Measurements from ENCODE around the gene SALL4.

- TF ChIP-seq CTCF (IDR thresholded peaks at IDR 0.05) (no peak), POLR2A (IDR thresholded peaks at IDR 0.05) (no peak)
Observed at GRCh38 chr20:51804754-51805153, 2.4 kb upstream of the SALL4 start.

Data from heart left ventricle (tissue), 13 donors.